Measurements from ENCODE around the gene PARL. TPM values are rescaled to one million over a fixed set of nuclear protein-coding genes. Genes with fewer than 3 reads are reported as not detected.

Gene PARL
- total RNA-seq, 1 donor from 2014 or later: 70.5 TPM

DNA sequence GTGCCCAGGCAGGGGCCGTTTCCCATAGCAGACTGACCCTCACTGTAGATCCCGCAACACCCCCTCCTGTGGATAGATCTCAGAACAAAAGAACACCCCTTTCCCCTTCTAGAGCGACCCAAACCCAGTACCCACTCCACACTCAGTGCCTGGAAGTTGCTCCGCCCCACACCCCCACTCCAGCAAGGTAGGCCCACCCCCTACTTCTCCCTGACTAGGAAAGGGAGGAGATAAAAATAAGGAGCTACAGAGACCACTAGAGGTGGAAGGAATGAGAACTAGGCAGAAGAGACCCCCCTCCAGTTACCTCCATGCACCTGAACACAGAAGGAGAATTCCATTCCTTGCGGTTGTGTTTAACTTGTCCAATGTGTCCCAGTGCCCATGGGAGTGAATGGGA, 30.2 kb upstream of the PARL start:
- H3K27ac ChIP-seq: no peak overlapping the region
- H3K4me3 ChIP-seq: no peak overlapping the region
- TF ChIP-seq CTCF (IDR thresholded peaks at IDR 0.05): no peak
- TF ChIP-seq EZH2 (IDR thresholded peaks at IDR 0.05): no peak
- no peak for TF ChIP-seq EZH2phosphoT487 (IDR thresholded peaks at IDR 0.05)
- H4K20me1 ChIP-seq (ENCODE audit: low read depth): no peaks in the 10 kb centered on the region
- H3K27me3 Mint-ChIP-seq (ENCODE audit: insufficient read depth, low read depth): peaks cover 11% of the 10 kb centered on the region
- no peaks in the 10 kb centered on the region for H3K9me3 Mint-ChIP-seq
- H3K9ac ChIP-seq: no peak overlapping the region
- no peak overlapping the region for H3K27ac Mint-ChIP-seq
- H3K36me3 Mint-ChIP-seq: peaks cover 3% of the 10 kb centered on the region
- no peaks in the 10 kb centered on the region for H3K36me3 ChIP-seq
- H3K4me3 Mint-ChIP-seq: no peak overlapping the region
- H3K27me3 ChIP-seq: no peaks in the 10 kb centered on the region
- no peaks in the 10 kb centered on the region for H3F3A ChIP-seq (ENCODE audit: low read depth)
- H3K9me3 ChIP-seq (ENCODE audit: low read depth): no peaks in the 10 kb centered on the region
- H3K4me1 Mint-ChIP-seq: peaks cover 3% of the 10 kb centered on the region
- H3K4me1 ChIP-seq: no peaks in the 10 kb centered on the region
- no peak for DNase-seq (ENCODE audit: low spot score)
- peak overlapping the region; percentile 40 for H2AFZ ChIP-seq (replicated peaks)
- H3K4me2 ChIP-seq: no peak overlapping the region
- no peaks in the 10 kb centered on the region for H3K79me2 ChIP-seq (ENCODE audit: low read depth)

- no peaks in the 10 kb centered on the region for H4K20me1 ChIP-seq (ENCODE audit: low read depth)
- no peak for DNase-seq (ENCODE audit: low spot score)
- H3K4me1 ChIP-seq: no peaks in the 10 kb centered on the region
- H3F3A ChIP-seq (ENCODE audit: low read depth): no peaks in the 10 kb centered on the region
- H3K27me3 ChIP-seq: no peaks in the 10 kb centered on the region
- Mint-ChIP-seq H3K9me3 (no peaks in the 10 kb centered on the region), H3K4me3 (no peak overlapping the region), H3K4me1 (peaks cover 3% of the 10 kb centered on the region), H3K27ac (peak overlapping the region; percentile 78), H3K27me3 (ENCODE audit: insufficient read depth, low read depth) (peaks cover 11% of the 10 kb centered on the region), H3K36me3 (no peaks in the 10 kb centered on the region)
- no peak overlapping the region for H2AFZ ChIP-seq (replicated peaks)
- no peak overlapping the region for H3K9ac ChIP-seq
- no peaks in the 10 kb centered on the region for H3K9me3 ChIP-seq (ENCODE audit: low read depth)
- H3K4me2 ChIP-seq: no peak overlapping the region
- no peaks in the 10 kb centered on the region for H3K79me2 ChIP-seq (ENCODE audit: low read depth)
- H3K27ac ChIP-seq: no peak overlapping the region
- no peaks in the 10 kb centered on the region for H3K36me3 ChIP-seq
- no peak overlapping the region for H3K4me3 ChIP-seq
- TF ChIP-seq EZH2 (IDR thresholded peaks at IDR 0.05) (no peak), EZH2phosphoT487 (IDR thresholded peaks at IDR 0.05) (no peak), CTCF (IDR thresholded peaks at IDR 0.05) (no peak)
These were observed 28.9 kb upstream of the PARL start for GRCh38 chr3:183913580-183913920.

GRCh38 chr3:183912895-183913579, 28.4 kb upstream of the PARL start:
- DNase-seq (ENCODE audit: low spot score): no peak
- Mint-ChIP-seq H3K36me3 (no peaks in the 10 kb centered on the region), H3K27ac (no peak overlapping the region)

More at GRCh38 chr3:183912895-183913579, 28.4 kb upstream of the PARL start:
- Histone ChIP-seq H3K4me1 (no peaks in the 10 kb centered on the region), H3K9me3 (ENCODE audit: low read depth) (no peaks in the 10 kb centered on the region), H3K79me2 (ENCODE audit: low read depth) (no peaks in the 10 kb centered on the region), H3K27me3 (no peaks in the 10 kb centered on the region), H3F3A (ENCODE audit: low read depth) (no peaks in the 10 kb centered on the region), H3K27ac (no peak overlapping the region), H3K4me2 (no peak overlapping the region), H3K36me3 (no peaks in the 10 kb centered on the region), H3K9ac (no peak overlapping the region), H3K4me3 (no peak overlapping the region), H4K20me1 (ENCODE audit: low read depth) (no peaks in the 10 kb centered on the region), H2AFZ (replicated peaks) (no peak overlapping the region)
- H3K4me1 Mint-ChIP-seq: peaks cover 3% of the 10 kb centered on the region
- no peak overlapping the region for H3K4me3 Mint-ChIP-seq
- H3K9me3 Mint-ChIP-seq: no peaks in the 10 kb centered on the region
- peaks cover 11% of the 10 kb centered on the region for H3K27me3 Mint-ChIP-seq (ENCODE audit: insufficient read depth, low read depth)
- TF ChIP-seq EZH2phosphoT487 (IDR thresholded peaks at IDR 0.05) (no peak), CTCF (IDR thresholded peaks at IDR 0.05) (no peak), EZH2 (IDR thresholded peaks at IDR 0.05) (no peak)

Measured in neural progenitor cell (in vitro differentiated cells).